ENCODE data around the gene PAGE2B.

GRCh38 chrX:55026840-55027239 lies 48.0 kb upstream of the PAGE2B start:
- no peak for TF ChIP-seq SRSF1 (IDR thresholded peaks at IDR 0.05; ENCODE audit: low read depth, low read length)
- no peak for TF ChIP-seq ZBTB17 (CRISPR knock-in tag; IDR thresholded peaks at IDR 0.05)
- no peak for TF ChIP-seq NFE2 (IDR thresholded peaks at IDR 0.05; ENCODE audit: low read depth)
- no peak for TF ChIP-seq ZNF232 (CRISPR knock-in tag; IDR thresholded peaks at IDR 0.05)
- no peak for TF ChIP-seq ZBTB9 (CRISPR knock-in tag; IDR thresholded peaks at IDR 0.05)
- TF ChIP-seq POLR2A (conservative IDR thresholded peaks at IDR 0.05): no peak
- TF ChIP-seq MTA1 (IDR thresholded peaks at IDR 0.05; ENCODE audit: borderline replicate concordance): no peak
- TF ChIP-seq CTCF (IDR thresholded peaks at IDR 0.05 in 2 of 3, conservative IDR thresholded peaks at IDR 0.05 in 1 of 3; ENCODE audit: insufficient read depth in 2 of 3, low read depth in 1 of 3, low read length in 3 of 3): no peak
- no peak for TF ChIP-seq RNF219 (CRISPR knock-in tag; IDR thresholded peaks at IDR 0.05)
- TF ChIP-seq PCBP1 (IDR thresholded peaks at IDR 0.05; ENCODE audit: low read depth, low read length, poor library complexity, severe bottlenecking): no peak
- TF ChIP-seq ZNF175 (CRISPR knock-in tag; IDR thresholded peaks at IDR 0.05; ENCODE audit: low read depth): no peak
- TF ChIP-seq ETS2 (tag; IDR thresholded peaks at IDR 0.05; ENCODE audit: borderline replicate concordance, poor library complexity, severe bottlenecking): no peak
